Neural progenitor cell (in vitro differentiated cells): ENCODE results near the gene KAT7.

Experiments used
- CTCF ChIP-seq: fragments of 200-600 bp; sonication (generic); IDR thresholded peaks from 2 replicates; pipeline ENCODE4 v1.5.1; 2017; ENCODE audit warnings: antibody characterized with exemption, mild to moderate bottlenecking
- EZH2 ChIP-seq: fragments of 200-600 bp; sonication (generic); IDR thresholded peaks from 2 replicates; pipeline ENCODE4 v1.6.1; 2017; ENCODE audit warnings: antibody characterized with exemption, mild to moderate bottlenecking, moderate library complexity
- EZH2phosphoT487 ChIP-seq: fragments of 200-600 bp; sonication (generic); IDR thresholded peaks from 2 replicates; pipeline ENCODE4 v1.6.1; 2017; ENCODE audit warnings: antibody characterized with exemption

DNA sequence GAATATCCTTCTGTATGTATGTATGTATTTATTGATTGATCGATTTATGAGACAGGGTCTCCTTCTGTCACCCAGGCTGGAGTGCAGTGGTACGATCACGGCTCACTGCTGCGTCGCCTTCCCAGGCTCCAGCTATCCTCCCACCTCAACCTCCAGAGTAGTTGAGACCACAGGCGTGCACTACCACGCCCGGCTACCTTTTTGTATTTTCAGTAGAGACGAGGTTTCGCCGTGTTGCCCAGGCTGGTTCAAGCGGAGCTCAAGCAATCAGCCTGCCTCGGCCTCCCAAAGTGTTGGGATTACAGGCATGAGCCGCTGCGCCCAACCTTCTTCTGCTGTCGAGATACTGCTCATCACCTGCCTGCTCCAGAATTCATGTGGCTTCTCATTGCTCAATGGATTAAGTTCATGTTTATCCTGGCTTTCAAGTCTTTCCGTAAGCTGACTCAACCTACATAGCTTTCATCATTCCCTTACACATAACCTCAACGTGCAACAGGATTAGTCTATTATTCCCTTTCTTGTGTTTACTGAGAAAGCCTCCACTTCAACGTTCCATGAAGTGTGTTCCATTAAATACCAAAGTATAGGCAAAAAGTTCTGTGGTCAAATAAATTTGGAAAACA is 45.8 kb downstream of the KAT7 start:
- TF ChIP-seq CTCF (no peak), EZH2phosphoT487 (no peak), EZH2 (no peak)
